Smooth muscle cell (in vitro differentiated cells): ENCODE data around the gene OR2V2. TPM values are rescaled to one million over a fixed set of nuclear protein-coding genes. Genes with fewer than 3 reads are reported as not detected.

Source experiments
- DNase-seq: peaks from one replicate; lab custom pipeline; 2025; ENCODE audit not compliant: unreplicated experiment; lab: John Stamatoyannopoulos, UW
- H2AFZ ChIP-seq: fragments of 200-600 bp; sonication (generic); 2 replicates; pipeline ENCODE4 v1.6.0; 2016; ENCODE audit warnings: antibody characterized with exemption, low read depth, mild to moderate bottlenecking
- H3F3A ChIP-seq: fragments of 200-600 bp; sonication (generic); 2 replicates; pipeline ENCODE4 v1.6.0; 2017; ENCODE audit warnings: antibody characterized with exemption, low read depth
- H3K27ac ChIP-seq: fragments of 200-600 bp; sonication (generic); 2 replicates; pipeline ENCODE4 v1.5.1; 2016; ENCODE audit warnings: low read depth, mild to moderate bottlenecking
- H3K27me3 ChIP-seq: fragments of 200-600 bp; sonication (generic); 2 replicates; pipeline ENCODE4 v1.6.1; 2016; ENCODE audit warnings: low read depth, mild to moderate bottlenecking
- H3K36me3 ChIP-seq: fragments of 200-600 bp; sonication (generic); 2 replicates; pipeline ENCODE4 v1.5.1; 2016; ENCODE audit warnings: low read depth
- H3K4me1 ChIP-seq: fragments of 200-600 bp; sonication (generic); 2 replicates; pipeline ENCODE4 v1.5.1; 2016; ENCODE audit warnings: low read depth
- H3K4me2 ChIP-seq: fragments of 200-600 bp; sonication (generic); 2 replicates; pipeline ENCODE4 v1.6.0; 2016; ENCODE audit warnings: mild to moderate bottlenecking
- H3K4me3 ChIP-seq: fragments of 200-600 bp; sonication (generic); 2 replicates; pipeline ENCODE4 v1.5.1; 2016; ENCODE audit warnings: mild to moderate bottlenecking
- H3K79me2 ChIP-seq: fragments of 200-600 bp; sonication (generic); 2 replicates; pipeline ENCODE4 v1.6.0; 2016; ENCODE audit warnings: low read depth, mild to moderate bottlenecking
- H3K9ac ChIP-seq: fragments of 200-600 bp; sonication (generic); 2 replicates; pipeline ENCODE4 v1.6.0; 2016; ENCODE audit warnings: low read depth
- H3K9me3 ChIP-seq: fragments of 200-600 bp; sonication (generic); replicated peaks from 2 replicates; pipeline ENCODE4 v1.5.1; 2016; ENCODE audit warnings: low read depth
- H4K20me1 ChIP-seq: fragments of 200-600 bp; sonication (generic); 2 replicates; pipeline ENCODE4 v1.6.0; 2016; ENCODE audit warnings: low read depth
- WGBS: methylation state at CpG from one replicate; pipeline ENCODE4 v1.1.7; 2016; ENCODE audit warnings: low lambda C conversion rate; 5-methylcytosine and 5-hydroxymethylcytosine counted together
- polyA plus RNA-seq: library from polyadenylated mRNA; unstranded; fragments of >200 nt; fragmentation: Nextera tagmentation; extraction: Ambion mirVana; gene quantifications from 2 replicates; pipeline ENCODE4 v1.2.1, GENCODE V29; 2016
- total RNA-seq: library from RNA; depleted of rRNA; stranded (reverse); fragments of >200 nt; gene quantifications from 2 replicates; pipeline ENCODE4 v1.2.3, GENCODE V29; 2014
- TF ChIP-seq, protein P1 (sequence below): fragments of 200-600 bp; sonication (generic); IDR thresholded peaks from 2 replicates; pipeline ENCODE4 v1.5.1; 2017; ENCODE audit warnings: borderline replicate concordance, mild to moderate bottlenecking, antibody characterized with exemption; ENCODE audit not compliant: insufficient read depth, poor library complexity, severe bottlenecking

The OR2V2 gene
- total and polyA plus RNA-seq, 2 experiments from 2014 or later = not detected

DNA sequence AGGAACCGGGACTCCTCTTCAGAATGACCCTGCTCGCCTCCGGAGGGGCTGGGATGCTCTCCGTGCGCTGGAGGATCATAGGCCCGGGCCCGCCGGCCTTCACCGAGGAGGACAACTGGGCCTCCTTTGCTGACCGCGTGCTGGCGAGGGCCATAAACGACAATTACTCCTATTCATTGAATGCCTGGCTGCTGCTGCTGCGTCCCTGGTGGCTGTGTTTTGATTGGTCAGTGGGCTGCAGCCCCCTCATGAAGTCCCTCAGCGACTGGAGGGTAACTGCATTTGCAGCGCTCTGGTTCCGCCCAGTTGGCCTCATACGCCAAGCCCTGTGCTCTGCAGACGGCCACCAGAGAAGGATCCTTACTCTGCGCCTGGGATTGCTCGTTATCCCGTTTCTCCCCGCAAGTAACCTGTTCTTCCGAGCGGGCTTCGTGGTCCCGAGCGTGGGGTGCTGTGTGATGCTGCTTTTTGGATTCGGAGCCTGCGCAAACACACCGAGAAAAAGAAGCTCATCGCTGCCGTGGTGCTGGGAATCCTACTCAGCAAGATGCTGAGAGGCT is 33.0 kb upstream of the OR2V2 start:
- H2AFZ ChIP-seq = peak overlapping the region; percentile 66

GRCh38 chr5:181114844-181115778 is 32.3 kb upstream of the OR2V2 start:
- Histone ChIP-seq H3K9ac (no peak overlapping the region), H3K27me3 (peaks cover 76% of the 10 kb centered on the region), H3K79me2 (no peaks in the 10 kb centered on the region), H3K27ac (no peak overlapping the region), H3K36me3 (no peaks in the 10 kb centered on the region), H3K9me3 (no peaks in the 10 kb centered on the region), H3K4me3 (peak overlapping the region; percentile 31), H4K20me1 (no peaks in the 10 kb centered on the region), H2AFZ (peak overlapping the region; percentile 66), H3K4me1 (peaks cover 5% of the 10 kb centered on the region), H3F3A (no peaks in the 10 kb centered on the region), H3K4me2 (peak overlapping the region; percentile 75)
- DNase-seq = no peak
- TF ChIP-seq, protein P1, sequence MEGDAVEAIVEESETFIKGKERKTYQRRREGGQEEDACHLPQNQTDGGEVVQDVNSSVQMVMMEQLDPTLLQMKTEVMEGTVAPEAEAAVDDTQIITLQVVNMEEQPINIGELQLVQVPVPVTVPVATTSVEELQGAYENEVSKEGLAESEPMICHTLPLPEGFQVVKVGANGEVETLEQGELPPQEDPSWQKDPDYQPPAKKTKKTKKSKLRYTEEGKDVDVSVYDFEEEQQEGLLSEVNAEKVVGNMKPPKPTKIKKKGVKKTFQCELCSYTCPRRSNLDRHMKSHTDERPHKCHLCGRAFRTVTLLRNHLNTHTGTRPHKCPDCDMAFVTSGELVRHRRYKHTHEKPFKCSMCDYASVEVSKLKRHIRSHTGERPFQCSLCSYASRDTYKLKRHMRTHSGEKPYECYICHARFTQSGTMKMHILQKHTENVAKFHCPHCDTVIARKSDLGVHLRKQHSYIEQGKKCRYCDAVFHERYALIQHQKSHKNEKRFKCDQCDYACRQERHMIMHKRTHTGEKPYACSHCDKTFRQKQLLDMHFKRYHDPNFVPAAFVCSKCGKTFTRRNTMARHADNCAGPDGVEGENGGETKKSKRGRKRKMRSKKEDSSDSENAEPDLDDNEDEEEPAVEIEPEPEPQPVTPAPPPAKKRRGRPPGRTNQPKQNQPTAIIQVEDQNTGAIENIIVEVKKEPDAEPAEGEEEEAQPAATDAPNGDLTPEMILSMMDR = no peak
- 6% methylated on average over 47 of the region's 47 CpGs for WGBS

More for the DNA sequence above, 33.0 kb upstream of the OR2V2 start:
- Histone ChIP-seq H3K9me3 (no peaks in the 10 kb centered on the region), H3K79me2 (no peaks in the 10 kb centered on the region), H3K4me1 (peaks cover 5% of the 10 kb centered on the region), H3K27ac (no peak overlapping the region), H3F3A (no peaks in the 10 kb centered on the region), H3K9ac (no peak overlapping the region), H3K27me3 (peaks cover 76% of the 10 kb centered on the region), H3K36me3 (no peaks in the 10 kb centered on the region), H4K20me1 (no peaks in the 10 kb centered on the region), H3K4me3 (peak overlapping the region; percentile 31), H3K4me2 (peak overlapping the region; percentile 75)
- WGBS = 47% methylated on average over 33 of the region's 33 CpGs
- TF ChIP-seq, protein P1 = no peak
- DNase-seq = no peak

GRCh38 chr5:181118369-181118768 is 29.0 kb upstream of the OR2V2 start:
- Histone ChIP-seq H3K79me2 (no peaks in the 10 kb centered on the region), H3F3A (no peaks in the 10 kb centered on the region), H3K4me1 (peaks cover 5% of the 10 kb centered on the region), H3K27me3 (peaks cover 55% of the 10 kb centered on the region), H3K4me2 (no peak overlapping the region), H3K9me3 (no peaks in the 10 kb centered on the region), H3K9ac (no peak overlapping the region), H3K27ac (no peak overlapping the region), H4K20me1 (no peaks in the 10 kb centered on the region), H3K36me3 (no peaks in the 10 kb centered on the region), H3K4me3 (no peak overlapping the region), H2AFZ (no peak overlapping the region)
- 84% methylated on average over 6 of the region's 6 CpGs for WGBS
- no peak for DNase-seq
- TF ChIP-seq, protein P1 = no peak
